Nucleus accumbens (tissue), 56 donors: ENCODE measurements around the gene ARHGAP15.
A peak's percentile ranks its signal among the peaks of the same experiment; 100 is the strongest.

Source experiments
- DNase-seq, 56 donors: peaks; one replicate each; lab custom pipeline; 2025; lab: John Stamatoyannopoulos, UW

ARHGAP15 gene

GRCh38 chr2:143142598-143142997 is 13.4 kb downstream of the ARHGAP15 start:
- DNase-seq, result no peak

GRCh38 chr2:143144813-143145455 is 15.7 kb downstream of the ARHGAP15 start:
- no peak for DNase-seq

GRCh38 chr2:143146366-143146765 is 17.1 kb downstream of the ARHGAP15 start:
- no peak for DNase-seq

GRCh38 chr2:143146815-143147530 is 17.8 kb downstream of the ARHGAP15 start:
- no peak for DNase-seq

GRCh38 chr2:143148011-143148410 is 18.8 kb downstream of the ARHGAP15 start:
- no peak for DNase-seq

GRCh38 chr2:143148757-143149156 is 19.5 kb downstream of the ARHGAP15 start:
- DNase-seq, result no peak

- no peak for DNase-seq
These were observed 21.1 kb downstream of the ARHGAP15 start for GRCh38 chr2:143150287-143150686.

GRCh38 chr2:143151111-143151752 is 22.0 kb downstream of the ARHGAP15 start:
- no peak for DNase-seq

GRCh38 chr2:143152219-143152618 is 23.0 kb downstream of the ARHGAP15 start:
- DNase-seq, result no peak

GRCh38 chr2:143152637-143153036 is 23.4 kb downstream of the ARHGAP15 start:
- no peak for DNase-seq

GRCh38 chr2:143155661-143156060 is 26.4 kb downstream of the ARHGAP15 start:
- DNase-seq, result no peak

GRCh38 chr2:143157001-143157400 is 27.8 kb downstream of the ARHGAP15 start:
- DNase-seq, result no peak

- no peak for DNase-seq
These were observed 28.2 kb downstream of the ARHGAP15 start for GRCh38 chr2:143157418-143157817.

- DNase-seq, result no peak
These were observed 28.9 kb downstream of the ARHGAP15 start for GRCh38 chr2:143158098-143158497.

- DNase-seq, result no peak
These were observed 29.6 kb downstream of the ARHGAP15 start for GRCh38 chr2:143158551-143159485.

- DNase-seq, result no peak
These were observed 30.2 kb downstream of the ARHGAP15 start for GRCh38 chr2:143159486-143159840.

- DNase-seq, result no peak
These were observed 31.8 kb downstream of the ARHGAP15 start for GRCh38 chr2:143160732-143161707.

- DNase-seq, result peak in 28 of 56 donors; percentile 0 to 58 (median 15)
These were observed 33.1 kb downstream of the ARHGAP15 start for GRCh38 chr2:143162123-143162837.

- DNase-seq, result no peak
These were observed 33.8 kb downstream of the ARHGAP15 start for GRCh38 chr2:143162997-143163396.
